ENCODE results near the gene TOP1.
A peak's percentile ranks its signal among the peaks of the same experiment; 100 is the strongest.

DNA sequence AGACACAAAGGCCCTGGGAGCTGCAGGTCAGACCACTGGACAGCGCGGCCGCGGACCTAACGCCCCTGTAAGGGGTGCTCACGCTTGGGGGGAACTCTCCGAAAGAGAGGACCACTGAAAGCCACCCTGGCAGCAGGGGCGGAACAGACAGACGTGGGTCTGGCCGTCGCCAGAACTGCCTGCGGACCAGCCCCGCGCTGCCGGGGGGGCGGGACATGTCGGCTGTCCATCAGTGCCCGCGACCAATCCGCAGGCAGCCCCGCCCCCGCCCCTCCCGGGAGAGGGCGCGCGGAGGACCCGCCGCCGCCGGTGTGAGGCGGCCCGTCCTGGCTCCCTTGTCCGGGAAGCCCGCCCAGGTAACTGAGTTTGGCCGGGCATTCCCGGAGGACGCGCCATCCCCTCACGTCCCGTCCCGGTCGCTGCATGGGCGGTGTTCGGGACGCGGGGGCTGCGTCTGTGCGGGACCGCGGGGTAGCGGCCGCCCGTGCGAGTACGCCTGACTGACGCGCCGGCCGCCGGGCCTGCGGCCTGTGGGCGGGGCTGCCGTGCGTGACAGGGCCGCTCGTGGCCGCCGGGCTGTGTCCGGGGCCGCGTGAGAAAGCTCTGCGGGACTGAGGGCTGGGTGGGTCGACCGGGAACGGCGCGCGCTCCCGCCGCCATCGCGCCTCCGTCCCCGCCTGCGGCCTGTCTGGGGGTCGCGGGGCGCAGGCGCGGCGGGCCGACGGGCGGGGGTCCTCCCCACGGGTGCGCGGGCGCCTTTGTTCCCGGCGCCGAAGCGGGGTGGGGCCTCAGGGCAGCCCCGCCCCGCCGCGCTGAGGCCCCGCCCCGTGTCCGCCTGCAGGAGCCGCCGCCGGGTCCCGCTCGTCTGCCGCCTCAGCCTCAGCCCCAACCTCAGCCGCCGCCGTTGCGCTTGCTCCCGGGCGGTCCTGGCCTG is 108.3 kb downstream of the TOP1 start, which contains the start of gene PLCG1:
- TF ChIP-seq RAD21 (IDR thresholded peaks at IDR 0.05; ENCODE audit: low read length): no peak
- no peak for TF ChIP-seq RFX5 (IDR thresholded peaks at IDR 0.05; ENCODE audit: low read depth, low read length)
- peak; percentile 62 for TF ChIP-seq POLR2A (IDR thresholded peaks at IDR 0.05; ENCODE audit: low read depth, low read length)
- peak; percentile 84; the same call in 1 of the 2 replicates for TF ChIP-seq MXI1 (IDR thresholded peaks at IDR 0.05; ENCODE audit: borderline replicate concordance, low read depth, low read length)
- TF ChIP-seq, protein P1, sequence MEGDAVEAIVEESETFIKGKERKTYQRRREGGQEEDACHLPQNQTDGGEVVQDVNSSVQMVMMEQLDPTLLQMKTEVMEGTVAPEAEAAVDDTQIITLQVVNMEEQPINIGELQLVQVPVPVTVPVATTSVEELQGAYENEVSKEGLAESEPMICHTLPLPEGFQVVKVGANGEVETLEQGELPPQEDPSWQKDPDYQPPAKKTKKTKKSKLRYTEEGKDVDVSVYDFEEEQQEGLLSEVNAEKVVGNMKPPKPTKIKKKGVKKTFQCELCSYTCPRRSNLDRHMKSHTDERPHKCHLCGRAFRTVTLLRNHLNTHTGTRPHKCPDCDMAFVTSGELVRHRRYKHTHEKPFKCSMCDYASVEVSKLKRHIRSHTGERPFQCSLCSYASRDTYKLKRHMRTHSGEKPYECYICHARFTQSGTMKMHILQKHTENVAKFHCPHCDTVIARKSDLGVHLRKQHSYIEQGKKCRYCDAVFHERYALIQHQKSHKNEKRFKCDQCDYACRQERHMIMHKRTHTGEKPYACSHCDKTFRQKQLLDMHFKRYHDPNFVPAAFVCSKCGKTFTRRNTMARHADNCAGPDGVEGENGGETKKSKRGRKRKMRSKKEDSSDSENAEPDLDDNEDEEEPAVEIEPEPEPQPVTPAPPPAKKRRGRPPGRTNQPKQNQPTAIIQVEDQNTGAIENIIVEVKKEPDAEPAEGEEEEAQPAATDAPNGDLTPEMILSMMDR (conservative IDR thresholded peaks at IDR 0.05; ENCODE audit: low read depth, low read length): no peak
- no peak for TF ChIP-seq SMC3 (IDR thresholded peaks at IDR 0.05; ENCODE audit: low read depth, low read length)
- peak; percentile 82; the same call in 1 of the 2 replicates for TF ChIP-seq MAZ (IDR thresholded peaks at IDR 0.05; ENCODE audit: borderline replicate concordance, low read depth, low read length)
- TF ChIP-seq MAFK (IDR thresholded peaks at IDR 0.05; ENCODE audit: low read depth, low read length): no peak
- TF ChIP-seq FOS (IDR thresholded peaks at IDR 0.05; ENCODE audit: low read depth, low read length): no peak
- TF ChIP-seq CEBPB (IDR thresholded peaks at IDR 0.05; ENCODE audit: low read depth, low read length): no peak
- no peak for TF ChIP-seq CHD1 (IDR thresholded peaks at IDR 0.05; ENCODE audit: low read depth, low read length)
- no peak for TF ChIP-seq RCOR1 (IDR thresholded peaks at IDR 0.05; ENCODE audit: insufficient replicate concordance, low read length)
- no peak for TF ChIP-seq NFE2L2 (IDR thresholded peaks at IDR 0.05; ENCODE audit: low read depth, low read length)
